ENCODE measurements around the gene DEPP1. TPM values are rescaled to one million over a fixed set of nuclear protein-coding genes. Genes with fewer than 3 reads are reported as not detected.
A peak's percentile ranks its signal among the peaks of the same experiment; 100 is the strongest.

Gene DEPP1
- total RNA-seq, 1 experiment from 2014 or later: 10.0 TPM

GRCh38 chr10:44955413-44956070 is 23.1 kb downstream of the DEPP1 start:
- DNase-seq (ENCODE audit: low read depth): no peak

GRCh38 chr10:44954962-44955361 is 23.6 kb downstream of the DEPP1 start:
- no peak for DNase-seq (ENCODE audit: low read depth)

- no peak for DNase-seq (ENCODE audit: low read depth)
Measured at GRCh38 chr10:44954042-44954441, 24.6 kb downstream of the DEPP1 start.

- DNase-seq (ENCODE audit: low read depth): no peak
Measured at GRCh38 chr10:44952779-44953231, 25.8 kb downstream of the DEPP1 start.

GRCh38 chr10:44951576-44952226 is 26.9 kb downstream of the DEPP1 start:
- DNase-seq (ENCODE audit: low read depth): no peak

- DNase-seq (ENCODE audit: low read depth): no peak
Measured at GRCh38 chr10:44950326-44951225, 28.0 kb downstream of the DEPP1 start.

GRCh38 chr10:44949915-44950314 is 28.7 kb downstream of the DEPP1 start:
- DNase-seq (ENCODE audit: low read depth): no peak

GRCh38 chr10:44949127-44949802 is 29.3 kb downstream of the DEPP1 start:
- DNase-seq (ENCODE audit: low read depth): no peak

GRCh38 chr10:44948642-44949041 is 30.0 kb downstream of the DEPP1 start:
- DNase-seq (ENCODE audit: low read depth): no peak

- peak; percentile 80 for DNase-seq (ENCODE audit: low read depth)
Measured at GRCh38 chr10:44947371-44948152, 31.0 kb downstream of the DEPP1 start.

- DNase-seq (ENCODE audit: low read depth): peak; percentile 55
Measured at GRCh38 chr10:44946205-44946604, 32.4 kb downstream of the DEPP1 start.

- no peak for DNase-seq (ENCODE audit: low read depth)
Measured at GRCh38 chr10:44944354-44944753, 34.3 kb downstream of the DEPP1 start.

- no peak for DNase-seq (ENCODE audit: low read depth)
Measured at GRCh38 chr10:44939691-44940401, 38.8 kb downstream of the DEPP1 start.

GRCh38 chr10:44938956-44939355 is 39.7 kb downstream of the DEPP1 start:
- DNase-seq (ENCODE audit: low read depth): peak; percentile 13

GRCh38 chr10:44937196-44938005 is 41.2 kb downstream of the DEPP1 start:
- peak; percentile 20 for DNase-seq (ENCODE audit: low read depth)

GRCh38 chr10:44936314-44936975 is 42.2 kb downstream of the DEPP1 start:
- no peak for DNase-seq (ENCODE audit: low read depth)

- no peak for DNase-seq (ENCODE audit: low read depth)
Measured at GRCh38 chr10:44935966-44936295, 42.7 kb downstream of the DEPP1 start.

GRCh38 chr10:44935201-44935965 is 43.2 kb downstream of the DEPP1 start:
- DNase-seq (ENCODE audit: low read depth): peak; percentile 74
